ENCODE results near the gene DIMT1.

- no peak for TF ChIP-seq TAF1 (IDR thresholded peaks at IDR 0.05; ENCODE audit: low read depth)
- no peak for TF ChIP-seq MAX (IDR thresholded peaks at IDR 0.05)
- TF ChIP-seq EP300 (IDR thresholded peaks at IDR 0.05; ENCODE audit: borderline replicate concordance) = no peak
- TF ChIP-seq, protein P1, sequence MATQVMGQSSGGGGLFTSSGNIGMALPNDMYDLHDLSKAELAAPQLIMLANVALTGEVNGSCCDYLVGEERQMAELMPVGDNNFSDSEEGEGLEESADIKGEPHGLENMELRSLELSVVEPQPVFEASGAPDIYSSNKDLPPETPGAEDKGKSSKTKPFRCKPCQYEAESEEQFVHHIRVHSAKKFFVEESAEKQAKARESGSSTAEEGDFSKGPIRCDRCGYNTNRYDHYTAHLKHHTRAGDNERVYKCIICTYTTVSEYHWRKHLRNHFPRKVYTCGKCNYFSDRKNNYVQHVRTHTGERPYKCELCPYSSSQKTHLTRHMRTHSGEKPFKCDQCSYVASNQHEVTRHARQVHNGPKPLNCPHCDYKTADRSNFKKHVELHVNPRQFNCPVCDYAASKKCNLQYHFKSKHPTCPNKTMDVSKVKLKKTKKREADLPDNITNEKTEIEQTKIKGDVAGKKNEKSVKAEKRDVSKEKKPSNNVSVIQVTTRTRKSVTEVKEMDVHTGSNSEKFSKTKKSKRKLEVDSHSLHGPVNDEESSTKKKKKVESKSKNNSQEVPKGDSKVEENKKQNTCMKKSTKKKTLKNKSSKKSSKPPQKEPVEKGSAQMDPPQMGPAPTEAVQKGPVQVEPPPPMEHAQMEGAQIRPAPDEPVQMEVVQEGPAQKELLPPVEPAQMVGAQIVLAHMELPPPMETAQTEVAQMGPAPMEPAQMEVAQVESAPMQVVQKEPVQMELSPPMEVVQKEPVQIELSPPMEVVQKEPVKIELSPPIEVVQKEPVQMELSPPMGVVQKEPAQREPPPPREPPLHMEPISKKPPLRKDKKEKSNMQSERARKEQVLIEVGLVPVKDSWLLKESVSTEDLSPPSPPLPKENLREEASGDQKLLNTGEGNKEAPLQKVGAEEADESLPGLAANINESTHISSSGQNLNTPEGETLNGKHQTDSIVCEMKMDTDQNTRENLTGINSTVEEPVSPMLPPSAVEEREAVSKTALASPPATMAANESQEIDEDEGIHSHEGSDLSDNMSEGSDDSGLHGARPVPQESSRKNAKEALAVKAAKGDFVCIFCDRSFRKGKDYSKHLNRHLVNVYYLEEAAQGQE (IDR thresholded peaks at IDR 0.05; ENCODE audit: low read depth) = no peak
- no peak for TF ChIP-seq TCF12 (IDR thresholded peaks at IDR 0.05; ENCODE audit: low read depth)
- TF ChIP-seq, protein P2, sequence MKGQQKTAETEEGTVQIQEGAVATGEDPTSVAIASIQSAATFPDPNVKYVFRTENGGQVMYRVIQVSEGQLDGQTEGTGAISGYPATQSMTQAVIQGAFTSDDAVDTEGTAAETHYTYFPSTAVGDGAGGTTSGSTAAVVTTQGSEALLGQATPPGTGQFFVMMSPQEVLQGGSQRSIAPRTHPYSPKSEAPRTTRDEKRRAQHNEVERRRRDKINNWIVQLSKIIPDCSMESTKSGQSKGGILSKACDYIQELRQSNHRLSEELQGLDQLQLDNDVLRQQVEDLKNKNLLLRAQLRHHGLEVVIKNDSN (IDR thresholded peaks at IDR 0.05) = no peak
These were observed 17.7 kb upstream of the DIMT1 start for GRCh38 chr5:62421414-62421813.

Measured in Ishikawa (cell line).